AG04450 (cell line): ENCODE measurements around the gene UHRF2. TPM values are rescaled to one million over a fixed set of nuclear protein-coding genes. Genes with fewer than 3 reads are reported as not detected.

Experiments used
- CTCF ChIA-PET: fragments of 300-600, 350-600 bp; formaldehyde crosslinking; extraction: SDS; loops from one replicate; lab custom pipeline; 2022; ENCODE audit warnings: antibody characterized with exemption, inconsistent platforms; lab: Charles Lee
- POLR2A ChIA-PET: fragments of 350-600 bp; formaldehyde crosslinking; extraction: SDS; loops from one replicate; lab custom pipeline; 2021; ENCODE audit warnings: antibody characterized with exemption, inconsistent platforms; lab: Yijun Ruan, JAX
- DNase-seq: peaks from one replicate; pipeline ENCODE4 v3.0.0-alpha.2; 2011; ENCODE audit warnings: low read depth, low spot score
- H3K27ac ChIP-seq: one replicate; pipeline ENCODE4 v1.5.1; 2012; ENCODE audit warnings: low read depth, low read length, control low read depth
- H3K27me3 ChIP-seq: one replicate; pipeline ENCODE4 v1.6.0; 2012; ENCODE audit warnings: low read length; ENCODE audit not compliant: control insufficient read depth, insufficient read depth
- H3K4me3 ChIP-seq: 2 replicates; pipeline ENCODE4 v1.5.1; 2011; ENCODE audit warnings: mild to moderate bottlenecking, low read depth, low read length, control low read depth
- H3K9me3 ChIP-seq: 2 replicates; pipeline ENCODE4 v1.5.1; 2012; ENCODE audit warnings: low read length; ENCODE audit not compliant: control insufficient read depth, insufficient read depth
- CTCF ChIP-seq: IDR thresholded peaks from 2 replicates; pipeline ENCODE4 v1.5.1; 2011; ENCODE audit warnings: low read depth, low read length, control low read depth, inconsistent platforms
- polyA plus RNA-seq: library from polyadenylated mRNA; depleted of rRNA; stranded (reverse); fragments of >200 nt; gene quantifications from 2 replicates; pipeline ENCODE4 v1.2.3, GENCODE V29; 2011

UHRF2 gene
- polyA plus RNA-seq, 1 experiment: 56.0 TPM

- no peak overlapping the region for H3K4me3 ChIP-seq
- ChIA-PET POLR2A (interaction anchor here (0.7 kb wide), 1 partner anchor 51 kb away, joined by 3 read pairs; no protein-coding TSS in a partner anchor), CTCF (no interaction called here)
- H3K27ac ChIP-seq: no peak overlapping the region
- H3K9me3 ChIP-seq: peaks cover 2% of the 10 kb centered on the region; the same call in 1 of the 2 replicates
- no peak for DNase-seq
- H3K27me3 ChIP-seq: no peaks in the 10 kb centered on the region
- TF ChIP-seq CTCF: no peak
These were observed 5.2 kb upstream of the UHRF2 start for GRCh38 chr9:6407778-6408177.

- Histone ChIP-seq H3K27me3 (no peaks in the 10 kb centered on the region), H3K9me3 (peaks cover 2% of the 10 kb centered on the region; the same call in 1 of the 2 replicates), H3K4me3 (no peak overlapping the region), H3K27ac (no peak overlapping the region)
- CTCF ChIA-PET: no interaction called here
- POLR2A ChIA-PET: interaction anchor here (0.7 kb wide), 1 partner anchor 51 kb away, joined by 3 read pairs; no protein-coding TSS in a partner anchor
- no peak for TF ChIP-seq CTCF
- no peak for DNase-seq
These were observed 4.7 kb upstream of the UHRF2 start for GRCh38 chr9:6408320-6408719.

GRCh38 chr9:6409811-6410210 lies 3.2 kb upstream of the UHRF2 start:
- Histone ChIP-seq H3K9me3 (peaks cover 2% of the 10 kb centered on the region; the same call in 1 of the 2 replicates), H3K27me3 (no peaks in the 10 kb centered on the region), H3K27ac (no peak overlapping the region), H3K4me3 (no peak overlapping the region)
- TF ChIP-seq CTCF: no peak
- no peak for DNase-seq
- ChIA-PET CTCF (no interaction called here), POLR2A (no interaction called here)

- H3K9me3 ChIP-seq: peaks cover 2% of the 10 kb centered on the region; the same call in 1 of the 2 replicates
- no peak for TF ChIP-seq CTCF
- no peak overlapping the region for H3K27ac ChIP-seq
- no peak for DNase-seq
- H3K27me3 ChIP-seq: no peaks in the 10 kb centered on the region
- H3K4me3 ChIP-seq: no peak overlapping the region
- ChIA-PET CTCF (interaction anchor here (1.4 kb wide), 1 partner anchor 356 kb away, joined by 5 read pairs; no protein-coding TSS in a partner anchor), POLR2A (no interaction called here)
These were observed 2.4 kb upstream of the UHRF2 start for GRCh38 chr9:6410633-6411032.

- Histone ChIP-seq H3K27ac (peak overlapping the region; percentile 63), H3K9me3 (peaks cover 2% of the 10 kb centered on the region; the same call in 1 of the 2 replicates), H3K4me3 (peak overlapping the region; percentile 91), H3K27me3 (no peaks in the 10 kb centered on the region)
- POLR2A ChIA-PET: interaction anchor here (0.7 to 2.3 kb wide), 9 partner anchors 13 to 390 kb away, joined by 3 to 18 read pairs (median 5); partner anchors contain the start of gene KDM4C
- no peak for TF ChIP-seq CTCF
- CTCF ChIA-PET: interaction anchor here (0.6 to 1.4 kb wide), 3 partner anchors 61 to 272 kb away, joined by 3 to 4 read pairs (median 3); no protein-coding TSS in a partner anchor
- no peak for DNase-seq
These were observed 607 bp downstream of the UHRF2 start for GRCh38 chr9:6413365-6414246.
